Fibroblast of the conjunctiva (primary cell): ENCODE measurements around the gene TMEM233.
"Not testable (repeated sequence)": the region's sequence is repeated elsewhere in the genome, so short reads cannot be mapped to it uniquely, and the experiment has no call there.

Experiments
- DNase-seq: peaks from one replicate; pipeline ENCODE4 v3.0.0-alpha.2; 2010; ENCODE audit warnings: low read depth

The TMEM233 gene

DNA sequence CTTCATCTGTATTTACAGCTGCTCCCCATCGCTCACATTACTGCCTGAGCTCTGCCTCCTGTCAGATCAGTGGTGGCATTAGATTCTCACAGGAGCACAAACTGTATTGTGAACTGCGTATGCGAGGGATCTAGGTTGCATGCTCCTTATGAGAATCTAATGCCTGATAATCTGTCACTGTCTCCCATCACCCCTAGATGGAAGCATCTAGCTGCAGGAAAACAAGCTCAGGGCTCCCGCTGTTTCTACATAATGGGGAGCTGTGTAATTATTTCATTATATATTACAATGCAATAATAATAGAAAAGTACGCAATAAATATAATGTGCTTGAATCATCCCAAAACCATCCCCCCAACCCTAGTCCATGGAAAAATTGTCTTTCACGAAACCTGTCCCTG lies 64.6 kb downstream of the TMEM233 start:
- DNase-seq: not testable (repeated sequence)

DNA sequence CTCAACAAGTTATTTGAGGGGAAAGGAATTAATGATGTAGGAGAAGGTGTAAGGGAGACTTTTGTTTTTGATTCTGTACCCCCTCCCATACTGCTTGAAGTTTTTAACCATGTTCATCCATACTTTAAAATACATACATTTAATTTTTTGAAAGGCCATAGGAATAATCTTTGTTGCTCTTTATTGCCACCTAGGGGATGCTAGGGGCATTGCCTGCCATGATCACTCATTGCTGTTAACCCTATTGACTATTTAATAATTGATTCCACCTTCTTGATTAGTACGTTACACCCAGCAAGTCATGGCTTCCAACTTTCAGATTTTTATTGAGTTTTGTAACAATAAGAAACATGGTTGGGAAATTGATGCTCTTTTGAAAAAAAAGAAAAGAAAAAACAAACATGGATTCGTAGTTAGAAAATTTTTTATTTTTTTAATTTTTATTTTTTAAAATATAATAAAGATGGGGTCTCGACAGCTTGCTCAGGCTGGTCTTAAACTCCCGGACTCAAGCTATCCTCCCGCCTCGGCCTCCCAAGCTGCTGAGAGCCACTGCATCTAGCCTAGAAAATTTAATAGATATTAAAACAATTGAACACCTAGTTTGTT lies 65.8 kb downstream of the TMEM233 start:
- DNase-seq: peak; percentile 10

DNA sequence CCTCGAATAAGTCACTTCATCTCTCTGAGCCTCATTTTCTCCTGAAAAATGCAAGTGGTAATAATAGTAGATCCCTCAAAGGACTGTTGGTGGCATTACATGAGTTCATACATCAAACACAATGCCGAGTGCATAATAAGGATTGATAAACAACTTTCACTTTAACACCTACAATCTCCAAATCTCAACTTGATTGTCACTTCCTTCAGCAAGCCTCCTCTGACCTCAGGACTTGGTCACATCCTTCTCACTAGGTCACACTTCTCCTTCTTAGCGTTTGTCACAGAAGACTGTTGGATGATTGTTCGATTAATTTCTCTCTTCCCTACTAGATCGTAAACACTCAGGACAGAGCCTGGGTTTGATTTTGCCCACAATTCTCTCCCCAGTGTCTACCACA lies 66.5 kb downstream of the TMEM233 start:
- DNase-seq: no peak

DNA sequence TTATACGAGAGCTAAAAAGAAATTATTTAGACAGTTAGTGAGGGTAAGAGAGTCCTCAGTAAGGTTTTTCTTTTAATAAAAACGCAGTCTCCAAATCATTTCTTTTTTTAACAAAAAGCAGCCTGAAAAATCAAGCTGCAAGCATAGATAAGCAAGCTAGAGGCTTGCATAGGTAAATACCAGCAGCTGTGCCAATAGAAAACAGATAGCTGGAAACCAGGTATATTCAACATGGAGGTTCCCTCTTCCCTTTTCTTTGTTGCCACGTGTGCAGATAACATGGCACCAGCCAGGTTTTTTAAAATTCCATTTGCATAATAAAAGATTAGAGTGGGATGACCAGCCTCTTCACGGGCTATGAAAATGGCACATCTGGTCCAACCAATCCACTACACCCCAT lies 68.3 kb downstream of the TMEM233 start:
- DNase-seq: no peak

DNA sequence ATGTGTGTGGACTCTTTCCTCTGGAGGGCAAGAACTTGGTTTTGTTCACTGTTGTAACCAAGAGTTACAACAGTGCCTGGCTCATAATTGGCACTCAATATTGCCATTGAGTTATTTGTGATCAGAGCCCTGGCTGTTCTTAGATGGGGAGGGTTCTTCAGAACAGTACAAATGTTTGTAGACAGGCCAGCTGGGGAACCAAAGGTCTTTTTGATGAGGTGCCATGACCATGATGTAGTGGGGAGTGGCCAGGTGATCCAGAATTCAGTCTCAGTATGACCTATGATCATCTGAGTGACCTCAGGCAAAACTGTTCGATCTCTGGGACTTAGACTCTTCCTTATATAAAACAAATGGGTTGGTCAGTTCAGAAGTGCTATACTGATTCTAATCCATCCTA lies 71.1 kb downstream of the TMEM233 start:
- no peak for DNase-seq

DNA sequence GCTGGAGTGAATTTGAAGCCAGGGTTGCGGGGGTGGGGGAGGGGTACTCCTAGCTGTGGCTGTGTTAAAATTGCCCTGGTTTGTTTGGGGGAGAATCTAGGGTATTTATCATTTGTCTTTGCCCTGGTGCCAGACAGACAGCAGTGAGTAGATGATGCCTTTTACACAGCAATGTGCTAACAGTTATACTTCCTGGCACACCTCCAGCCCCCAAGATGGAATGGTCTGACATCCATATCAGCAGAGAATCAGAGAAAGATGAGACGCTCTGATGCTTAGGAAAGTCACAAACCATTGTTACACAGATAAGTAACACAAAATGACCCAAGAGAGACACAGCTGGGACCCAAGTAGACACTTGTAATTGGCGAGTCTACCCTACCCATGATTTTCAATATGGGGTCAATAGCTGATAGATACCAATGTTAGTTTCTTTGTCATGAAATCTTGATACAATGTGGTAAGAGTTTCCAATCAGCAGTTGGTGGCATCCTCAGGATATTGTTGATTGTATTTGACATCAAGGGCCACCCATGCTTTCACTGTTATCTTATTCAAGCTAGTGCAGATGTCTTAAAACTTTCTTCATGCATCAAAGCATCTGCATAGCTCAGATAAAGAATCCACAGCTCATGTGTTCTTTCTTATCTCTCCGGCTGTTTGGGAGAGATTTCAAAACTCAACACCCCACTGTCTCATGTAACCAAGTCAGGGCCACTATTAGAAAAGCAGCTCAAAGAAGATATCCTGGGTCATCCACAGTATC lies 71.8 kb downstream of the TMEM233 start:
- DNase-seq: no peak

DNA sequence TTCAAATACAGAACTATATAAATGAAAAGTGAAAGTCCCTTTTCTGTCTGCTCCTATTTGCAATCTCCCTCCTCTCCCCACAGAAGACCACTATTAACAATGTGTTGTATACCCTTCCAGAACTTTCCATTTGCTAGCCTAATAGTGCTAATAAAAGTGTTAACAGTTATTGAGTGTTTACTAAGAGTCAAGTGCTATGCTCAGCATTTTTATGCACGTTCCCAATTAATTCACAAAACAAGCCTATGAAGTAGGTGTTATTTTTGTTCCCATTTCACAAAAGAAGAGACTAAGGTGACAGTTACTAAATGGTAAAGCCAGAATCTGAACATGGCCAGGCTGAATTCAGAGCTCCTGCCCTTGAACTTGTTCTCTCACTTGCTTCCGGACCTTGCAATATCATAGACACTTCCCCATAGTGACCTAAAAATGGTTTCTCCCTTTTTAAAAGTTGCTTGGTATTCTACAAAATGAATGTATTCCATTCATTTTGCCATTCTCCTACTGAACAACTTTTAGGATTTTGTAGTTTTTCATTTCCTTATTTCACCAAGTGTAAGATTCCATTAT lies 72.7 kb downstream of the TMEM233 start:
- no peak for DNase-seq

DNA sequence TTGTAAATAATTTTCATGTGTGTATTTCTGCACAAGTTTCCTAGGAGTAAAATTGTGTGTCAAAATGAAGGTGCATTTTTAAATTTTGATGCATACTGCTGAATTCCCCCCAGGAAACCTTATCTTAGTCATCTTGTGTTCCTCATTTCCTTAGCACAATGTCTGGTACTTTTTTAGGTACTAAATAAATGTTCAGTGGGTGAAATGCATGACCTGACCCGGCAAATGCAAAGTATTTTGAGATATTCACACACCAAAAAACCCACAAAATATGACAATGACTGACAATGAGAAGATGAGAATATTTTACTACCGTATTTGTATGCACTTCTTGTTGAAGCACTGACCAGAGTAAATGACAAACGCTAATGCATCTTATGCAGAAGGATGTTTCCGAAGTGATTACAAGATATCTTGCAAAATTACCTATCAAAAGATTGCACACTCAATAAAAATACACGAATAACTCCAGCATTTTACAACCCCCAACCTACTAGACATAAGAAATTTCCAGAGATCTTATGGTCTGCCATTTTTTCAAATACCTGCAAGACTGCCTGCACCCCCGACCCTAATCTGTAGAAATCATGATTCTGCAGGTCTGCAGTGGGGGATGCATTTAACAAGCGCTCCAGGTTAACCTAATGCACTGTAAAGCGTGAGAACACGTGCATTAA lies 73.5 kb downstream of the TMEM233 start:
- no peak for DNase-seq

DNA sequence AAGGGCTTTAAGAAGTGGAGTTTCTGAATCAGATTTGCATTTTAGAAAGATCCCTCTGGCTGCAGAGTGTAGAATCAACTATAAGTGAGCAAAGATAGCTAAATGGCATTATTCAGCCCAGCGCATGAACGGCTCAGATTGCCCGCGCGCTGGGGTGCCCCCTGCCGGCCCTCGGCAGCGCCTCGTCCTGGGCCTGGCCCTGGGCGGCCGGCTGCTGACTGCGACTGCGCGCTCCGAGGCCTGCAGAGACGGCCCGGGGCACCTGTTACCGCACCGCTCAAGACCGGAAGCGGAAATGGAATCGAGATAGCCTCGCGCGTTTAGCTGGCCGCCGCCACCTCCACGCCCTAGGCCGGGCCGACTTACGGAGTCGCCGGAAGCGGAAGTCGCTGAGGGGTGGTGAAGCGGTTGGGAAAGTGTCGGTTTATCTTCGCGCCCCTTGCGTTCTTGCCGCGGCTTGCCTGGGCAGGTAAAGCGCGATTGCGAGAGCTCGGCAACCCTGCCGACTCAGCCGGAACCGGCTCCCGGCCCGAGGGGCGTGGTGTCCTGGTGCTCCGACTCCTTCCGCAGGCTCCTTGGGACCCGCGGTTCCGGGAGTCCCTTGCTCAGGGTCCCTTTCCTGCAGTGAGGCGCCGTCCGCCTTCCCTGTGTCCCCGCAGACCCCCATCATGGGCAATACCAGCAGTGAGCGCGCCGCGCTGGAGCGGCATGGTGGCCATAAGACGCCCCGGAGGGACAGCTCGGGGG lies 74.2 kb downstream of the TMEM233 start, which contains the start of gene PRKAB1:
Gene PRKAB1 (plus strand): TSS at position 557 of the 747 bp plus-strand sequence. CDS start 112 bp downstream, at position 669.
- peak; percentile 96 for DNase-seq

DNA sequence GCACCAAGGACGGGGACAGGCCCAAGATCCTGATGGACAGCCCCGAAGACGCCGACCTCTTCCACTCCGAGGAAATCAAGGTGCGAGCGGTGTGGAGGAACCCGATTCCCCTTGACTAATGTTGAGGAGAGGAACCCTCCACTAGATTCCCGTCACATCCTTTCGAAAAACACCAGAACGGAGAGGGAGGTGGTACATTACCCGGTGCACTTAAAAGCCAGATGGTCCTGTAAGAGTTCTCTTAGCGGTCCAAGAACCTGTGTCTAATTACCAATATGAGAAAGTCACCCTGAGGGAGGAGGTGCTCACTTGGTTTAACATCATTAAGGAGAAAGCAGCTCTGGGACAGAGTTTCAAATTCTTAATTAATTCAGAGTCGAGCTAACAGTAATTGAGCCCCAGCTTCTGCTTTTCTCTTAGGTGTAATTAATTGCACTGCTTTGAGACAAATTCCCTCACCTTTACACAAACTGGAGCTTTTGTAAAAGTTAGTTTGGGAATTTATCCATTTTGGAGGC lies 74.8 kb downstream of the TMEM233 start:
- no peak for DNase-seq

DNA sequence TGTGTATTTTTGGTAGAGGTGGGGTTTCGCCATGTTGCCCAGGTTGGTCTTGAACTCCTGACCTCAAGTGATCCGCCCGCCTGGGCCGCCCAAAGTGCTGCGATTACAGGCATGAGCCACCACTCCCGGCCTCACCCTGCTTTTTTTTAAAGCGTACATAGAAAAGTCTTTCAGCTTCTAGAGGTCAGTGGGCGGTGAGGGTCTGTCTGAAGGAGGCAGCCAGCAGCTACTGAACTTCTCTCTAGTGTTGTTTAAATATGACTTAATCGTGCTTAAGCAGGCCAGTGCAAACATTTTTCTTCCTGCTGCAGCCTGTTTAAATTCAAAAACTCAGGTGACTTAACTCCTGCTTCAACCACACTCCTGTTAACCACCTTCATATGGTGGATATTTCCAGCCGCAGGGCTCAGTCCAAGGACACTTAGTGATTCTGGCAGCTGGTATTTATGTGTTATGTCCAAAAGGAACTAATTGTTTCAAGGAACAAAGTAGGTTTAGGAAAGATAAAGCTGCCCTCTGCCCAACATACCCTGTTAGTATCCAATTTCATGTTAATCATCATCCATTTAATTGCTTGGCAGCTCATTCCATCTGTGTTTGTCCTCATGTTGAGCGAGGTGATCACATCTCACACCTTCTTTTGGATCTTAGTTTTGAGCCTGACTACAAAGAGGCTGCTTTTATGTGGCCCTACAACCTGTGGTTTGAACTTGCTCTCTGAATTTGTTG lies 76.3 kb downstream of the TMEM233 start:
- no peak for DNase-seq

DNA sequence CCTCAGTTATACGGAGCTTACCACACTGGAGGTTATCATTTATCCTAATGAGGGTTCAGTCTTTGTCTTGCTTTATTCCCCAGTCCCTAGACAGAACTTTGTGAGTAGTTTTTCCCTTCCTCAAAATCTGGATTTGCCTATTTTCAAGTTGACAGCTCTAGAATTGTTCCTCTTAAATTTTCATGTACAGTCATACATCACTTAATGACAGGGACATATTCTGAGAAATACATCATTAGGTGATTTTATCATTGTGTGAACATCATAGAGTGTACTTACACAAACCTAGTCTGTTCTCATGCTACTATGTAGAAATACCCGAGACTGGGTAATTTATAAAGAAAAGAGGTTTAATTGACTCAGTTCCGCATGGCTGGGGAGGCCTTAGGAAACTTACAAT lies 77.5 kb downstream of the TMEM233 start:
- no peak for DNase-seq

DNA sequence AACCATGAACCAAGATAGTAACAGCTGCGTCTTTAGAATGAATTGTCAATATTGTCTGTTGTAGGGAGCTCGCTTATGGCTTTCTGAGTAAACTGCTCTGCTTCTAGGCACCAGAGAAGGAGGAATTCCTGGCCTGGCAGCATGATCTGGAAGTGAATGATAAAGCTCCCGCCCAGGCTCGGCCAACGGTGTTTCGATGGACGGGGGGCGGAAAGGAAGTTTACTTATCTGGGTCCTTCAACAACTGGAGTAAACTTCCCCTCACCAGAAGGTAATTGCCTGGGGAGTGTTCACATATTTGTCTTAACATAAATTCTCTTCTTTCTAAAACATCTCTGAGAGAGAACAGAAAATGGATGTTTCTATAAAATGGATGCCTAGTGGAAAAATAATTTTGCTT lies 78.6 kb downstream of the TMEM233 start:
- no peak for DNase-seq

DNA sequence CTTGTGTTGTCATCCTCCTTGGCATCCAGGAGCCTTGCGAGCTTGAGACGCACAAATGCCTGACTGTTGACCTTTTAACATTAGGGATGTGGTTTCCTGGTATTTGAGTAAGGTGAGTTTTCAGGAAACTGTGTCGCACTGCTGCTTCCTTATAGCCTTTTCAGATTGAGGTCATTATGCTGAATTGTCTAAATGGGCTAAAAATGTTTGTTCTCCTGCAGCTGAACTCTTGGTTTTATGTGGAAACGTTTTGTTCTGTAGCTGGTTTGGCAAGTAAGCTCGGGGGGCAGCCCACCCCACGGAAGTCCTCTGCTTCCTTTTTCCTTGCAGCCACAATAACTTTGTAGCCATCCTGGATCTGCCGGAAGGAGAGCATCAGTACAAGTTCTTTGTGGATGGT lies 80.1 kb downstream of the TMEM233 start:
- no peak for DNase-seq

DNA sequence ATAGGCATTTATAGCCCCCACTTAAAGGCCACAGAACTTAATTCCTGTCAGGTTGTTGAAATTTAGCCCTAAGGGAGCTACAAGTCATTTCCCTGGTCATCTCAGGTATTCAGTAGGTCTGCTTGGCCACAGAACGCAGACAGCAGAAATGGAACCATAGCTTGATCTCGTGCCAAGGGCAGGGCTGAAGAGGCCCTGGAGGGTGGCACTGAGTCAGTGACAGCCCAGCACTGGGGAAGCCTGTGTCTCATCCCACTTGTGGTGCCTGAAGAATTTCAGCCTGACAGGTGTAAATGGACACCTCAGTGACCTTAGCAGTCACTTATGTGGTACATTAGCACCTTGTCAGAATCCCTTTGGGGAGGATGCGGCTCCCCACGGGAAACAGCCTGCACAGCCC lies 81.0 kb downstream of the TMEM233 start:
- no peak for DNase-seq

DNA sequence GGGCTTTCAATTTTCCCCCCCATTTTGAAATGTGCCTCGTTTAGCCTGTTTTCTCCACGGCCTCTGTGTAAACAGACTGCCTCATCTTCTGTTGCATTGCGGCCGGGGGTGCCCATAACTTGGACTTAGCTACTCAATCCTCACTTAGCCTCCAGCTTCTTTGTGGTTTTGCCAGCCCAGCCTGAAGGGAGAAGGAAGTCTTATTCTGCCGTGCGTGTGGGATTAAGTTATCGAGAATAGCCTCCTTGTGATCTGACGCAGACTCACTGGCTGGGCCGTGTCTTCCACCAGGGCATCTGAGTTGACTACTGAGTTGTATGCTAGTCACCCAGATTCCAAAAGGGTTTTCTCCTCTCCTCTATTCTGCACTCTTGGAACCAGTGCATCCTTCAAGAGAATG lies 82.4 kb downstream of the TMEM233 start:
- no peak for DNase-seq

DNA sequence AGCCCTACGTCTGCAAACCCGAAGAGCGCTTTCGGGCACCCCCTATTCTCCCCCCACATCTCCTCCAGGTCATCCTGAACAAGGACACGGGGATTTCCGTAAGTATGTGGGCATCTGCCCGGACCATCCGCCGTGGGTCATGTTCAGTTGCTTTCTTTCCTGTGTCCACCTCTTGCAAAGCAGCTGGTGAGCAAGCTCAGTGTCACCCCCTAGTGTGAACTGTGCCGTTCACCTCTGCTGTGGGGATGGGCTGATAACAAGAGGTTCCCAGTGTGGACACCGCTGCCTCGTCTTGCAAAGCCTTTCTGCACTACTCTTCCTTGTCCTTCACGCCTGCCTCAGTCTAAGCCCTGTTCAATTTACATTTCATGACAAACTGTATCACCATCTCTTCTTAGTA lies 83.0 kb downstream of the TMEM233 start:
- DNase-seq: no peak

DNA sequence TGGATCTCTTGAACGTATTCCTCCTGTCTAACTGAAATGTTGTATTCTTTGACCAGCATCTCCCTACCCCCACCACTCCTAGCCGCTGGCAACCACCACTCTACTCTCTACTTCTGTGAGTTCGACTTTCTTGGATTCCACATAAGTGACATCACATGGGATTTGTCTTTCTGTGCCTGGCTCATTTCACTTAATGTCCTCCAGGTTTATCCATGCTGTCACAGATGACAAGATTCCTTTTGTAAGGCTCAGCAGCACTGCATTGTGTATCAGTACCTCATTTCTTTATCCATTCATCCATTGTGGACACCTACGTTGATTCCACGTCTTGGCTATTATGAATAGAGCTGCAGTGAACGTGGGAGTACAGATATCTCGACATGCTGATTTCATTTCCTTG lies 84.9 kb downstream of the TMEM233 start:
- DNase-seq: no peak

DNA sequence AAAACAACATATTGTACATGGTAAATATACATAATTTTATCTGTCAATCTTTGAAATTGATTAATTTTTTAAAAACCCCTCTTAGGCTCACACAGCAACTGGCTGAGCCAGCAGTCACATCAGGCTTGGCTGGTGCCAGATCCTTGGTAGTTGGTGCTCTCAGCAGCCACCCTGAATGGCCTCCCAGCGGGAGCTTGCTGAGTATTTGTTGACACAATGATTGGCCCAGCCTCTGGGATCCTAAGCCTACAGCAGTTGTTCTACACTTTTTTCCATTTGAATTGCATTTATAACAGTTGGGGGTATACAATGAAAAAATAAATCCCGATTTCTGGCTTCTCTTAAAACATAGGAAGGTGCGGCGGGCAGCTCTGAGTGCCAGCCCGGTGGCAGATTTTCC lies 85.5 kb downstream of the TMEM233 start:
- DNase-seq: no peak

DNA sequence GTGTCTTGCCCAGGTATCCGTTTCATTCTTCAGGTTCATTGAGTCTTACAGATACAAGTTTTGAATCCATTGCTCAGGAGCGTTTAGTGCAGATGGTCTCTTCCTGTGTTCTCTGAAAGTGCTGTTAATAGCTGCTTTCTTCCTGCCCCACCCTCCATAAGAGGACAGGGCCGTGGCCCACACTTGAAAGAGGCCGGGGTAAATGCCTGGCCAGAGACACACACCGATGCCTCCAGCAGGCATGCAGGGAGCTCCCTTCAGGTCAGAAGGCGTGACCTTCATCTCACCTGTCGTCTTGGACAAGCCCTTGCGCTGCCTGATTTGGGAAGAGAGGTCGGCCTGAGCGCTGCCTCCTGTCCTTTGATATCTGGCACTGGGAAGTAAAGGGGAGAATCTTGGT lies 85.9 kb downstream of the TMEM233 start:
- DNase-seq: no peak

DNA sequence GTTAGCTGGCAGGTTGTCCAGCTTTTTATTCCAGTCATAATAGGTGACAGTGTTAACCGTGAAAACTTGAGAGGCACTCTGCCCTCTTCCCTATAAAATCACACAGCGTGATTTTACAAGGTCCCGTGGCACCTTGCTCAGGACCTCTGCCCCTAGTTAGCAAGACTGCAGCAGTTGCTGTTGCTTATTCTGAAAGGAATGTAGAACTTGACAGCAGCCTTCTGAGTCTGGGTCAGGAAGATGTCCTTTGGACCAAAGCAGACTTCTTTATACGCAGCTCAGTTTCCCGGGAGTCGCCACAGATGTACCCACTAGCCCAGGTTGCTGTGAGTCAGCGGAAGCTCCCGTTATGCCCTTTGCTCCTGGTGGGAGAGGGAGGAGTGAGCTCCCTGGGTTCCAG lies 87.5 kb downstream of the TMEM233 start:
- no peak for DNase-seq
